Lung (tissue), 12 donors: ENCODE data around the gene GSG1L2. TPM values are rescaled to one million over a fixed set of nuclear protein-coding genes. Genes with fewer than 3 reads are reported as not detected.
A peak's percentile ranks its signal among the peaks of the same experiment; 100 is the strongest.

Experiments
- ATAC-seq: fragments of 200-7000 bp; cut with Tn5 transposase; one replicate; pipeline ENCODE4 v1.9.1; 2020; ENCODE audit warnings: moderate number of reproducible peaks; ENCODE audit not compliant: insufficient read depth, low FRiP score
- DNase-seq, 3 donors: peaks; one replicate each; pipeline ENCODE4 v3.0.0-alpha.2; 2013 to 2017
- H3K27ac ChIP-seq, 2 donors: one replicate each; pipeline ENCODE4 v1.5.1; 2013; ENCODE audit warnings: mild to moderate bottlenecking in 2 of 2, moderate library complexity in 2 of 2, control low read depth in 1 of 2, inconsistent platforms in 1 of 2, low read depth in 1 of 2, low read length in 1 of 2
- H3K27me3 ChIP-seq, 3 donors: one replicate each; pipeline ENCODE4 v1.5.1; 2013; ENCODE audit warnings: low read length in 2 of 3; ENCODE audit not compliant: control insufficient read depth in 3 of 3, insufficient read depth in 3 of 3
- H3K36me3 ChIP-seq, 4 donors: one replicate each; pipeline ENCODE4 v1.5.1; 2013; ENCODE audit warnings: low read length in 4 of 4, mild to moderate bottlenecking in 1 of 4, moderate library complexity in 1 of 4; ENCODE audit not compliant: control insufficient read depth in 4 of 4, insufficient read depth in 4 of 4
- H3K4me1 ChIP-seq, 5 donors: one replicate each; pipeline ENCODE4 v1.5.1; 2013; ENCODE audit warnings: low read length in 5 of 5, mild to moderate bottlenecking in 2 of 5, moderate library complexity in 1 of 5; ENCODE audit not compliant: control insufficient read depth in 5 of 5, insufficient read depth in 5 of 5
- H3K4me3 ChIP-seq: one replicate; pipeline ENCODE4 v1.5.1; 2013; ENCODE audit warnings: mild to moderate bottlenecking, control low read depth, moderate library complexity
- H3K9ac ChIP-seq, 2 donors: one replicate each; pipeline ENCODE4 v1.5.1; 2013; ENCODE audit warnings: low read length in 2 of 2, control low read depth in 1 of 2; ENCODE audit not compliant: insufficient read depth in 1 of 2
- H3K9me3 ChIP-seq, 4 donors: one replicate each; pipeline ENCODE4 v1.5.1; 2013; ENCODE audit warnings: low read length in 3 of 4, mild to moderate bottlenecking in 1 of 4, moderate library complexity in 1 of 4; ENCODE audit not compliant: control insufficient read depth in 4 of 4, insufficient read depth in 3 of 4
- WGBS, 2 donors: extraction: QIAGEN DNeasy Blood & Tissue Kit; methylation state at CpG; one replicate each; pipeline ENCODE4 v1.1.7; 2013; 5-methylcytosine and 5-hydroxymethylcytosine counted together
- polyA plus RNA-seq, 2 donors: library from polyadenylated mRNA; stranded (reverse); fragments of 200-250 nt; gene quantifications; one replicate each; pipeline ENCODE4 v1.2.1, GENCODE V29; 2013
- total RNA-seq, 2 donors: library from RNA; depleted of rRNA in 1 of 2; stranded (reverse); fragments of >200 nt in 1 of 2; gene quantifications; one replicate each; pipeline ENCODE4 v1.2.1, GENCODE V29; 2014 to 2021
- TF ChIP-seq, protein P1 (sequence below): IDR thresholded peaks from 2 replicates; pipeline ENCODE4 v1.5.1; 2012; ENCODE audit warnings: mild to moderate bottlenecking; ENCODE audit errors: control extremely low read depth, extremely low read depth
- donor health status: control.
- donor health status: control.
- donor health status: Bipolar disorder and iron deficiency.
- donor health status: healthy.
- donor health status: DM: yes; HTN: yes; CAD: no.

The GSG1L2 gene
- total and polyA plus RNA-seq, 4 donors, result not detected

DNA sequence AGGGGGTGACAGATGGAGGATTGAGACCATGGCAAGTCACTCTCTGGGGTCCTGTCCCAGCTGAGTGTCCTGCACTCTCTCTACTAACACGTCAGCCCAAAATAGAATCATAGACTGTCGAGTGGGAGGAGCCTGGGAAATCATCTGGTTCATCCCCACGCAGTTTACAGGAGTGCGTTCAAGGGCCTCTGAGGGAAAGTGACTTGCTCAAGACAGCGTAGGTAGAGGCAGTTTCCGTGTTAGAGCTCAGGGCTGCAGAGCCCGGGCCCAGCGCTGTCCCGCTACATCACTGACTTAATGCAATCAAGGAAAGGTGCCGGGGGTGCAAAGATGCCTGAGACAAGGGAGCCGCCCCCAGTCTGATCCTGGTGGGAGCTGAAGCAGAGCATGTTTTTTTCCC is 10.3 kb downstream of the GSG1L2 start:
- H3K9me3 ChIP-seq, result peaks cover 0 to 6% (median 0%) of the 10 kb centered on the region in 4 donors
- WGBS, 2 donors, result 58 to 80% methylated on average over 11 of the region's 11 CpGs
- H3K27ac ChIP-seq, result no peak overlapping the region
- peaks cover 0 to 6% (median 0%) of the 10 kb centered on the region in 5 donors for H3K4me1 ChIP-seq
- ATAC-seq, result no peak
- H3K4me3 ChIP-seq, result no peak overlapping the region
- peaks cover 0 to 4% (median 0%) of the 10 kb centered on the region in 3 donors for H3K27me3 ChIP-seq
- TF ChIP-seq, protein P1, sequence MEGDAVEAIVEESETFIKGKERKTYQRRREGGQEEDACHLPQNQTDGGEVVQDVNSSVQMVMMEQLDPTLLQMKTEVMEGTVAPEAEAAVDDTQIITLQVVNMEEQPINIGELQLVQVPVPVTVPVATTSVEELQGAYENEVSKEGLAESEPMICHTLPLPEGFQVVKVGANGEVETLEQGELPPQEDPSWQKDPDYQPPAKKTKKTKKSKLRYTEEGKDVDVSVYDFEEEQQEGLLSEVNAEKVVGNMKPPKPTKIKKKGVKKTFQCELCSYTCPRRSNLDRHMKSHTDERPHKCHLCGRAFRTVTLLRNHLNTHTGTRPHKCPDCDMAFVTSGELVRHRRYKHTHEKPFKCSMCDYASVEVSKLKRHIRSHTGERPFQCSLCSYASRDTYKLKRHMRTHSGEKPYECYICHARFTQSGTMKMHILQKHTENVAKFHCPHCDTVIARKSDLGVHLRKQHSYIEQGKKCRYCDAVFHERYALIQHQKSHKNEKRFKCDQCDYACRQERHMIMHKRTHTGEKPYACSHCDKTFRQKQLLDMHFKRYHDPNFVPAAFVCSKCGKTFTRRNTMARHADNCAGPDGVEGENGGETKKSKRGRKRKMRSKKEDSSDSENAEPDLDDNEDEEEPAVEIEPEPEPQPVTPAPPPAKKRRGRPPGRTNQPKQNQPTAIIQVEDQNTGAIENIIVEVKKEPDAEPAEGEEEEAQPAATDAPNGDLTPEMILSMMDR, result no peak
- H3K36me3 ChIP-seq, result no peaks in the 10 kb centered on the region
- peak in 1 of 3 donors; percentile 24 for DNase-seq
- no peak overlapping the region for H3K9ac ChIP-seq

DNA sequence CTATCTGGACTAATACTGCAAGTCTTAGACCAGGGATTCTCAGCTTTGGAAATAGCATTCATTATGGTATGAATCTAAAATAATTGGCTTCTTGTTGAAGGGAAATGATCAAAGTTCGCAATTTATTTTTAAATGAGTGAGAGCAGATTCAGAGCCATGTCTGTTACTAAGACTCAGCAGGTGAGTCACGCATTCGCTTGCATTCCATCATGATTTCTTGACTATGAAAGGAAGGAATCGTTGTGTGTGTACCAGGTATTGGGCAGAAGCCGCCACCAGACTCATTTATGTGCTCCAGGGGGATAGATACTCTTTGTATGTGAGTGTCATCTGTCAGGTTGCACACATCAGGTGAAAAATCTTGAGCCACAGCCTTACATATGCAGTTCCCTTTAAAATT is 10.8 kb downstream of the GSG1L2 start:
- WGBS, 2 donors, result 89 to 93% methylated on average over 5 of the region's 5 CpGs
- ATAC-seq (no peak), DNase-seq (no peak)
- Histone ChIP-seq H3K27me3 (peaks cover 0 to under 1% (median 0%) of the 10 kb centered on the region in 3 donors), H3K4me1 (peaks cover 0 to 6% (median 0%) of the 10 kb centered on the region in 5 donors), H3K9ac (no peak overlapping the region), H3K27ac (no peak overlapping the region), H3K4me3 (no peak overlapping the region), H3K9me3 (peaks cover 0 to 5% (median 0%) of the 10 kb centered on the region in 4 donors), H3K36me3 (no peaks in the 10 kb centered on the region)
- TF ChIP-seq, protein P1, result no peak

DNA sequence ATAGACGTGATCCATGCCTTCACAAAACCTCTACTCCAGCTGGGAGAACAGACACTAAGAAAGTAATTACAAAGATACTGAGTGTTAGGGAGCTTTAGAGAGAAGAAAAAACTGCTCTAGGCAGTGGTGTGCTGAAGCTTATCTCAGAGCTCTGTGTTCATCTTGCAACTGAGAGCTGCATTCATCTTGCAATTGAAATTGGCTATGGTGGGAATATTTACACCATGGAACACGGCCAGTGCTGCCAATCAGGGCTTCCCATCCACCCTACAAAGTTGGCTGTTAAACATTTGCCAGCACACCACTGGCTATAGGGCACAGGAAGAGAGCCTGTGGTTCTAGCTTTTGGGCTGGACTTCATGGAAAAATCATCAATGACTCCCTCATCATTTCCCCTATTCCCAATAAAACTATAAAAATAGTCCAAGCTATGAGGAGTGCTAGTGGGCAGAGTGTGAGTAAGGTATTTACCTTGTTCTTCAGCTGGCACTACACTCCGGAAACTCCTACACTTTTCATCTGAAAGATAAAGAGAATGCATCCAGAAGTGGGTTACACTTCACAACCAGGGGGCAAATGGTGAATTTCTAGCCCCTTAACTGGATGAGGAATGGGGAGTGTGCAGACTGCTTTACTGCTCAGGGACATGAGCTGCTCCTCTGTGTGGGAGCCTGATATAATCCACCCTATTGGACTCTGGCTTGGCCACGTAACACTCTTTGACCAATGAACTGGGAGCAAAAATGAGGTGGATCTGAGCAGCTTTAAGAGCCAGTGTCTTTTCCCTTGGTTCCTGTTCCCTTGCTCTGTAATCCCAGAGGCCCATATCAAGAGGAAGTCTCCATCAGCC is 11.6 kb downstream of the GSG1L2 start:
- Histone ChIP-seq H3K4me1 (peaks cover 0 to 6% (median 0%) of the 10 kb centered on the region in 5 donors), H3K4me3 (no peak overlapping the region), H3K9ac (no peak overlapping the region), H3K9me3 (peaks cover 0 to 5% (median 0%) of the 10 kb centered on the region in 4 donors), H3K27ac (no peak overlapping the region), H3K36me3 (no peaks in the 10 kb centered on the region), H3K27me3 (no peaks in the 10 kb centered on the region)
- TF ChIP-seq, protein P1, result no peak
- 62 to 82% methylated on average over 4 of the region's 4 CpGs for WGBS, 2 donors
- peak in 1 of 3 donors; percentile 38 for DNase-seq
- no peak for ATAC-seq
